D721Med (cell line): ENCODE data around the gene IQGAP3.

Experiments
- DNase-seq: peaks from one replicate; pipeline ENCODE4 v3.0.0; 2011; ENCODE audit warnings: low spot score; ENCODE audit not compliant: insufficient read length
- FAIRE-seq: peaks from 2 replicates; lab custom pipeline; 2011; peaks lifted over from hg19 to GRCh38; lab: Jason Lieb, UNC
- TF ChIP-seq, protein P1 (sequence below): IDR thresholded peaks from 2 replicates; pipeline ENCODE4 v1.5.1; 2012; ENCODE audit warnings: mild to moderate bottlenecking, control low read depth; ENCODE audit not compliant: insufficient read depth; ENCODE audit errors: missing control alignments

Gene IQGAP3

DNA sequence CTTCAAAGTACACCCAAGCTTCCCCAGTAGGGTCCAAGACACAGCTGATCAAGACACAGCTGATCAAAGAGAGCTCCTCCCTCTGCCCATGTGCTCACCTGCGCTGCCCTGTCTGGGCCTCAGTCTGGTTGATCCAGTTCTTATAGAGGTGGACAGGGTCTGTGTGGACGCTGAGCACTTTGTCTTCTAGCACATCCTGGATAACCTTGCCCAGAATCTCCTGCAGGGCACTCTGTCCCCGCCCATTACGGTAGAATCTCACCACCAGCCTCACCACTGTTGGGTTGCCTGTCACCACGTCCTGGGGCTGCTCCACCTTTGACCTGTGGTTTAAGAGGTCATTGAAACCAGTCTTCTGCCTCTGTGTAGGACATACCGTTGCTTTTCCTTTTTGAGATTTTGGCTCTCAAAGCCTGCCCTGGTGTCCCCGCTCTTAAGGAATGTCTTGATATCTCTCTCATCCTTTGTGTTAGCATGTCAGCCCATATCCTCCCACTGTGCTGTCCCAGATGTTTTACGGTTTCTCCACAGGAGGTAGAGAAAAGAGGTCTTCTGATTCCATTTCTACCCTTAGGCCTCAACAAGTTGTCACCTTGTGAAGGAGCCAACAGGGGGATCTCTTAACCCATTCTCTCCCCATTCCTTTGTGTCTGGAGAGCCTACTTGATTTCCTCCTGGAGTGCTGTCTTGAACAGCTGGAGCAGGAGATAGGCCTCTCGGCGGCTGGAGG lies 33.5 kb downstream of the IQGAP3 start:
- FAIRE-seq (no peak), DNase-seq (no peak)
- TF ChIP-seq, protein P1, sequence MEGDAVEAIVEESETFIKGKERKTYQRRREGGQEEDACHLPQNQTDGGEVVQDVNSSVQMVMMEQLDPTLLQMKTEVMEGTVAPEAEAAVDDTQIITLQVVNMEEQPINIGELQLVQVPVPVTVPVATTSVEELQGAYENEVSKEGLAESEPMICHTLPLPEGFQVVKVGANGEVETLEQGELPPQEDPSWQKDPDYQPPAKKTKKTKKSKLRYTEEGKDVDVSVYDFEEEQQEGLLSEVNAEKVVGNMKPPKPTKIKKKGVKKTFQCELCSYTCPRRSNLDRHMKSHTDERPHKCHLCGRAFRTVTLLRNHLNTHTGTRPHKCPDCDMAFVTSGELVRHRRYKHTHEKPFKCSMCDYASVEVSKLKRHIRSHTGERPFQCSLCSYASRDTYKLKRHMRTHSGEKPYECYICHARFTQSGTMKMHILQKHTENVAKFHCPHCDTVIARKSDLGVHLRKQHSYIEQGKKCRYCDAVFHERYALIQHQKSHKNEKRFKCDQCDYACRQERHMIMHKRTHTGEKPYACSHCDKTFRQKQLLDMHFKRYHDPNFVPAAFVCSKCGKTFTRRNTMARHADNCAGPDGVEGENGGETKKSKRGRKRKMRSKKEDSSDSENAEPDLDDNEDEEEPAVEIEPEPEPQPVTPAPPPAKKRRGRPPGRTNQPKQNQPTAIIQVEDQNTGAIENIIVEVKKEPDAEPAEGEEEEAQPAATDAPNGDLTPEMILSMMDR, result no peak

DNA sequence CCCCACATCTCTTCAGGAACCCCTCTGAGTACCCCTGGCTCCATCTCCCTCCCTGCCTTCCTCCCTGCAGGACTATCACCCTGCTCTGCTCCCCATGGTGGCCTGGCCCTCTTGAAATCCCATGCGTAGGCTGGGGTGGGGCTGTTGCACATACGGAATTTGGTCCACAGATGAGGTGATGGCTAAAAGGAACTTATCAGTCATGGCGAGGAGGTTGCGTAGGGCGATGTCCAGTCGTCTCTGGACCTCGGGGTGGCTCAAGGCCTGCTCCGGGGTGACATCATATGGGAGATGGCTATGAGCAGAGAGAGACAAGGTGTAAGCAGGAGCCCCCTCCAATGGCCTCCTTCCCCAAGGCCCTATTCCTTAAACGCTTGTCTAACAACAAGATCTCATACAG lies 35.3 kb downstream of the IQGAP3 start:
- DNase-seq (no peak), FAIRE-seq (no peak)
- TF ChIP-seq, protein P1, result no peak

DNA sequence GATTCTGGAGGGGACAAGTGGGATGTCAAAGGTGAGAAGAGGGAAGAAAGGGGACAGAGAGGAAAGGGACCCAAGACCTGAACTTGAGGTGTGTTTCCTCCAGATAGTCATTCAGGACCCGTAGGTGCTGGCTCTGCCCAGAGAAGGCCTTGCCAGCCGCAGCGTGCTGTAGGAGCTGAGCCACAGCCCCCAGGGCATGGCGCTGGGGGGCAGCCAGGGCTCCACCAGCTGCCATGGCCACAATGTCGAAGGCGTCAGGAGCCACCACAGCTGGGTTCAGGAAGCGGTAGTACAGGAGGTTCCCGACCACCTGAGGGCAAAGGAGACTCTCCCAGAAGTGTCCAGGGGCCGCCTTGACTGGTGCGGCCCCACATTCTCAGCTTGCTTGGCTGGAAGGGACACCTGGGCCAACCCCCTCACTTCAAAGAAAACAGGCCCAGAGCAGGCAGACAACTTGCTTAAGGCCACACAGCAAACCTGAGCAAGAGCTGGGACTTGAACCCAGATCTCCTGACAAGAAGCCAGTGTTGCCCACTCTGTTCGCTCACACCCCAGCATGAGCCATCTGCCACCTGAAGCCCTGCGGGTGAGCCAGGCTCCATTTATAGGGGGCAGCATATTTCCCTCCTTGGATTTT lies 37.8 kb downstream of the IQGAP3 start:
- TF ChIP-seq, protein P1, result no peak
- no peak for DNase-seq
- FAIRE-seq, result no peak

DNA sequence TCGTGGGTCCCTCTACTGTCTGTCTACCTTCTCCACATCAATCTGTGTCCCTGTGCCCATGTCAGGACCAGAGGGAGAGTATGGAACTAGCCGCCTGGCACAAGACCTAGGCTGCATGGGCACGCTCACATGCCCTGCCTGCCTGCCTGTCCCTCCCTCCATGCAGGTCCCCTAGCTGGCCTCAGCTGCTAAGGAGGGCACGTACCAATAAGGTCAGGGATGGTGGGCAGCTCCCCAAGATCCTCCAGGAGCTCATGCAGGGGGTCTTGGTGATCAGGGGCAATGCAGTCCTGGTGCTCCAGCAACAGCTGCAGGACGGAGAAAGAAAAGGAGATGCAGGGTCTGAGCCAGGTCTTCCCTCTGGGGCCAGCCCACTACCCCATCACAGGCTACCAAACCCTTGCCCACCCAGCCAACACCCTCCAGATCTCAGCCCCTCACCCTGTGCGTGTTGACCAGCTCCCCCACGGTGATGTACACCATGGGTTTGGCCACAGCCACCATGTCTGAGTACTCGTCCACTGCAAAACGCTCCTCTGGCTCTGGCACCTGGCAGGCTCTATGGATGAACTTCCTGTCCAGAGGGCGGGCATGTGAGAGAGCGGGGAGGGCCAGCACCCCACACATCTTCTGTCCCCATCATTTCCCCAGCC lies 38.7 kb downstream of the IQGAP3 start:
- TF ChIP-seq, protein P1, result no peak
- DNase-seq (no peak), FAIRE-seq (no peak)

DNA sequence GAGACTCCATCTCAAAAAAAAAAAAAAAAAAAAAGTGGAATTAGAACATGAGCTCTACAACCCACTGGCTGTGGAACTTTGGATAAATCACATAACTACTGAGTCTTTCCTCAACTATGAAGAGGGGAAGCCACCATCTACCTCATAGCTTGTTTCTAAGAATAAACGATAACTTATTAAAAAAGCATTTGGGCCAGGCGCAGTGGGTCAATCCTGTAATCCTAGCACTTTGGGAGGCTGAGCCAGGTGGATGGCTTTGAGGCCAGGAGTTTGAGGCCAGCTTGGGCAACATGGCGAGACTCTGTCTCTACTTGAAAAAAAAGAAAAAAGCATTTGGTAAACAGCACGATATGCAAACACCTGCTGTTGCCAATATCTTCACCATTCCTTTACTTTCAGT lies 40.0 kb downstream of the IQGAP3 start:
- DNase-seq (no peak), FAIRE-seq (no peak)
- TF ChIP-seq, protein P1, result no peak

DNA sequence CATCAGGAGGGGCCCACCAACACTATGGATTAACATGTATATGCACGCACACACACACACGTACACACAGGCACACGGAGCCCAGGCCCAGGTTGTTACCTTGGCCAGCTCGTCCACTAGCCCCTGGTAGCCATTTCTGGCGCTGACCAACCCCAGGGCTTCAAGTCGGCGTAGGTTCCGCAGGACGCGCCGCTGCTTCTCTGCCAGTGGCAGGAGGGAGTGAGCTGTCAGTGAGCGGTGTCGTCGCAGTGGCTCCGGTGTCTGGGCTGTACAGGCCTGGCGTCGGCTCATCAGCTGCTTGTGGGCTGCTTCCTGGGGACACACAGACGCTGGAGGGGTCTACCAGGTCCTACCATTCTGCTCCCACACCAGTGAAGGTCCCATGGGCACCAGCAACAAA lies 42.4 kb downstream of the IQGAP3 start:
- no peak for DNase-seq
- TF ChIP-seq, protein P1, result no peak
- FAIRE-seq, result no peak

DNA sequence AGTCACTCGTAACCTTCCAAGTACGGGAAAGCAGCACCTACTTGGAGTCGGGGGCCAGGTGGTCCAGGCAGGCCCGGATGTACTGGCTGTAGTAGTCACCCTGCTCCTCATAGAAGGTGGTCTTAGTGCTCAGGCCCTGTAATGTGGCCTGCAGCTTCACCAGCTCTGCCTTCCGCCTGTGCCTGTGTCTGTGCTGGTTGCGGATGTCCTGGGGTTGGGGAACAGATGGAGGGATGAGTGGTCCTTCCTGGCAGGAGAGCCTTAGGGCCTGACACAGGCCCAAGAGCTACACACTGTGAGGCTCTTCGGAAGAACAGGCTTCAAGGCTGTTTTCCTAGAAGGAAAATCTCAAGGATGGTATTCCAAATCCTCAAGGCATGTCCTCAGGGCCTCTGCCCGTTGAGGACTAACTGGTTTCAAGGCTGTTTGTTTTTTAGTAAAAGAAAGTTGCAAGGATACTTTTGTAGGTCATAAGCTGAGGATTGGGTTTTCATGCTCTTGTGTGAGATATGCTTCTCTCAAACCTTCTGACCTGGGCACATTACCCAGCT lies 43.4 kb downstream of the IQGAP3 start:
- TF ChIP-seq, protein P1, result no peak
- FAIRE-seq (no peak), DNase-seq (no peak)
